Neural cell (in vitro differentiated cells): ENCODE data around the gene GRM4.

Experiments used
- CTCF ChIP-seq: fragments of 450-650 bp; IDR thresholded peaks from 2 replicates; pipeline ENCODE4 v1.5.1; 2014; ENCODE audit warnings: antibody characterized with exemption, mild to moderate bottlenecking, moderate library complexity; ENCODE audit not compliant: poor library complexity, severe bottlenecking
- EP300 ChIP-seq: fragments of 450-650 bp; conservative IDR thresholded peaks from 2 replicates; pipeline ENCODE4 v1.6.1; 2014; ENCODE audit warnings: antibody characterized with exemption, mild to moderate bottlenecking, moderate library complexity; ENCODE audit not compliant: poor library complexity, severe bottlenecking
- EZH2 ChIP-seq: fragments of 200-600, 300-800 bp; shearing (Covaris generic), sonication (generic); IDR thresholded peaks from 2 replicates; pipeline ENCODE4 v1.6.1; 2014; ENCODE audit warnings: antibody characterized with exemption, low read length, borderline replicate concordance, mild to moderate bottlenecking; ENCODE audit not compliant: insufficient read depth, poor library complexity, severe bottlenecking
- POLR2AphosphoS5 ChIP-seq: IDR thresholded peaks from 2 replicates; pipeline ENCODE4 v1.6.1; 2012
- RAD21 ChIP-seq: fragments of 450-650 bp; conservative IDR thresholded peaks from 2 replicates; pipeline ENCODE4 v1.6.1; 2014; ENCODE audit warnings: antibody characterized with exemption, mild to moderate bottlenecking, moderate library complexity
- REST ChIP-seq: IDR thresholded peaks from 2 replicates; pipeline ENCODE4 v1.6.1; 2012; ENCODE audit warnings: borderline replicate concordance
- SMC3 ChIP-seq: fragments of 450-650 bp; conservative IDR thresholded peaks from 2 replicates; pipeline ENCODE4 v1.6.1; 2014; ENCODE audit warnings: antibody characterized with exemption, mild to moderate bottlenecking, moderate library complexity; ENCODE audit not compliant: poor library complexity
- TAF1 ChIP-seq: IDR thresholded peaks from 2 replicates; pipeline ENCODE4 v1.6.1; 2012; ENCODE audit warnings: low read depth

- TF ChIP-seq SMC3: no peak
- no peak for TF ChIP-seq CTCF
- TF ChIP-seq EP300: no peak
- TF ChIP-seq EZH2: no peak
- TF ChIP-seq REST: no peak
- no peak for TF ChIP-seq RAD21
- TF ChIP-seq POLR2AphosphoS5: no peak
- no peak for TF ChIP-seq TAF1
Measured at GRCh38 chr6:34018961-34019606, 126.8 kb downstream of the GRM4 start.
